Stimulated activated naive B cell treated with anti-CD40 and anti-IgM and Interleukin-4, amounts not matched to agents 10 μg/mL and 1 μg/mL and 100 μg/mL, for 72 hours (primary cell): ENCODE measurements around the gene ARHGAP40.

Experiments
- ATAC-seq, 2 donors: fragments of 150-1000 bp; cut with Tn5 transposase; replicated peaks; 2 replicates each; pipeline ENCODE4 v1.10.0; 2021; ENCODE audit warnings: moderate library complexity in 1 of 2
- DNase-seq: peaks from one replicate; pipeline ENCODE4 v3.0.0; 2021
- H3K27ac Mint-ChIP-seq: one replicate; pipeline ENCODE4 v1.8.0; 2022; ENCODE audit warnings: mild to moderate bottlenecking, mixed read lengths
- H3K27me3 Mint-ChIP-seq, 2 donors: one replicate each; pipeline ENCODE4 v1.8.0; 2022; ENCODE audit warnings: mixed read lengths in 2 of 2
- H3K36me3 Mint-ChIP-seq, 2 donors: one replicate each; pipeline ENCODE4 v1.8.0; 2022; ENCODE audit warnings: mixed read lengths in 2 of 2, mild to moderate bottlenecking in 1 of 2
- H3K4me1 Mint-ChIP-seq, 2 donors: one replicate each; pipeline ENCODE4 v1.8.0; 2022; ENCODE audit warnings: mixed read lengths in 2 of 2, mild to moderate bottlenecking in 1 of 2
- H3K4me3 Mint-ChIP-seq, 2 donors: one replicate each; pipeline ENCODE4 v1.8.0; 2022; ENCODE audit warnings: mild to moderate bottlenecking in 2 of 2, mixed read lengths in 2 of 2, moderate library complexity in 1 of 2
- H3K9me3 Mint-ChIP-seq, 2 donors: one replicate each; pipeline ENCODE4 v1.8.0; 2022; ENCODE audit warnings: mixed read lengths in 2 of 2, mild to moderate bottlenecking in 1 of 2

The ARHGAP40 gene

DNA sequence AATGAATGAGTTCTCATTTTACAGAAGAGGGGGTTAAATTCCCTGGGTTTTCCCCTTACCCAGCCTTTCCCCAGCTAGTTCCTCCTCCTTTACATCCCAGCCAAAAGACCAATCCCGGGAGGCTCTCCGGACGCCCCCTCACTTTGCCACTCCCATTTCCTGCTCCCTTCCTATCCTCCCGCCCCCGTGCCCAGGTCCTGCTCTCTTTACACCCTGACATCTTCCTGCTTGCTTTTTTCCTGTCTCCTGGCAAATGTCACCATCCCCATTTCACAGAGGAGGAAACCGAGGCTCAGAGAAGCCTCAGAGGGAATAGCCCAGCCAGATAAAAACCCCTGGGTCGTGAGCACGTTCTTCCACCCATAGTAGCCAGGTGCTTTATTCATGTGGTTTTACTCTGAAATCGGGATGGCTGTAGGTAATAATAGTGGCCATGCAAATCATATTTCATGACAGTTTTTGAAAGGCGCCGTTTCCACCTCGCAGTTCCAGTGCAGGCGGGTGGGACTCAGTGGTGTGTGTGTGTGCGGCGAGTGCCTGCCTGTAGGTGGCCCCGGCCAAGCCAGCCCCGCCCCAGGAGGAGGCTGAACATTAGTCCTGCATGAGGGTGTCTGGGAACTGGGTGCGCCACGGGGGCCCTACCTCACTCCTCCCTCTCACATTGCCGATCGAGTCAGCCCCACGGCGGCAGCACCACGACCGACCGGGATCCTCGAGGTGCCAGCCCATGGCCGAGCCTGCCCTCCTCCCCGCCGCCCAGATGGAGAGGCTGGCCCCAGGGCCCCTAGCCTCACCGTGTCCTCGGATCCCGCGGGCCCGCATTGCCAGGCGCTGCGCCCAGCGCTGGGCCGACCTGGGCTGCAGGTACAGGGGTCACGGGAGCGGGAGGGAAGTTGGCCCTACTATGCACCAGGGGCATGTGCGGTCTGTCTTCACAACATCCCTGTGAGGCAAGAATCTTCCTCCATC, at the start of gene ARHGAP40:
ARHGAP40 (plus strand) TSS at position 594 of the 969 bp plus-strand sequence.
- peak; percentile 13 for DNase-seq
- Mint-ChIP-seq H3K36me3 (no peaks in the 10 kb centered on the region), H3K4me1 (peaks cover 5 to 16% of the 10 kb centered on the region in 2 donors), H3K27me3 (peaks cover 55 to 81% of the 10 kb centered on the region in 2 donors), H3K4me3 (peak within 1 kb of the TSS; percentile 0 to 57), H3K27ac (no peak within 1 kb of the TSS), H3K9me3 (no peaks in the 10 kb centered on the region)
- peak; percentile 93 for ATAC-seq

DNA sequence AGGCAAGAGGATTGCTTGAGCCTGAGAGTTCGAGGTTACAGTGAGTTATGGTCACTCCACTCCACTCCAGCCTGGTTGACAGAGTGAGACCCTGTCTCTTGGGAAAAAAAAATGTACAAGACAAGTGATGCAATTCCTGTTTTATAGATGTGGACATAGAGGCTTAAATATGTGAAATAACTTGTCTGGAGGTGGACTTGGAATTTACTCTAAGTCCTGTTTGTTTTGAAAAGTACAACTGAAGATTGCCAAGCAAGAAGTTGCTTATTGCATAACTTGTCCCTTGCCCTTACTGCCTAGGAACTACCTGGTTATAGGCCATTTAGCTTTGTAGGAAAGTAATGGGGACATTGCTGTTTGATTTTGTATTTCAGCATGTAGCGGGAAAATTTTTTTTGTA, 46.6 kb upstream of the ARHGAP40 start:
- Mint-ChIP-seq H3K27ac (no peak overlapping the region), H3K36me3 (peaks cover 20 to 37% of the 10 kb centered on the region in 2 donors), H3K27me3 (no peaks in the 10 kb centered on the region), H3K9me3 (no peaks in the 10 kb centered on the region), H3K4me3 (no peak overlapping the region), H3K4me1 (peaks cover 0 to 2% of the 10 kb centered on the region in 2 donors)
- DNase-seq (no peak), ATAC-seq (no peak)

DNA sequence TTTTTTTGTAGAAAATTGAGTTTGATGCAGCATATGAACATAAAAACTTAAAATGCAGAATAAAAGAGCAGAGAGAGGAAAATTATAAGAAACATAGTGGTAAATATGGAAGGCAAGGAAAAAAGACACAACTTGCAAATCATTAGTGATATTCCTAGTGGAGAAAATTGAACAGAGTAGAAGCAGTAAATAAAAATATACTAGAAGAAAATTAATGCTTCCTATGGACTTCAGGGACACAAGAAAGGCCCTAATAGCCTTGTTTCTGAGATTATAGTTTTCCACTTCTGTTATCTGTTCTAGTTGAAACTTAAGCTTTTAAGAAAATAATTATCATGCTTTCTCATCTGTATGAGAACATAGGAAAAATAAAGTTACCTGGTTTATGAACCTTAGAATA, 46.2 kb upstream of the ARHGAP40 start:
- Mint-ChIP-seq H3K9me3 (no peaks in the 10 kb centered on the region), H3K27me3 (no peaks in the 10 kb centered on the region), H3K36me3 (peaks cover 22 to 39% of the 10 kb centered on the region in 2 donors), H3K4me1 (peaks cover 0 to 2% of the 10 kb centered on the region in 2 donors), H3K27ac (no peak overlapping the region), H3K4me3 (no peak overlapping the region)
- DNase-seq, result no peak
- ATAC-seq, result no peak

DNA sequence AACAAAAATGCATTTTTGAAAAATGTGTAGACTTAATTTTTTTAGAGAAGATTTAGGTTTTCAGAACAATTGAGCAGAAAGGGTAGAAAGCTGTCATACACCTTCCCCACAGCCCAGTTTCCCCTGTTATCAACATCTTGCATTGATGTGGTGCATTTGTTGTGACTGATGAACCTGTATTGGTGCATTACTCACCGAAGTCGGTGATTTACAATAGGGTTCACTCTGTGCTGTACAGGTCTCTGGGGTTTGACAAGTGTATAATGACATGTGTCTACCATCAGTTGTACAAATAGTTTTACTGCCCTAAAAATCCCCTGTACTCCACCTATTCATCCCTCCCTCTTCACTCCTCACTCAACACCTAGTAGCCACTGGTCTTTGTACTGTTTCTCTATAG, 44.4 kb upstream of the ARHGAP40 start:
- H3K9me3 Mint-ChIP-seq, result no peaks in the 10 kb centered on the region
- H3K4me1 Mint-ChIP-seq, result peaks cover 0 to 2% of the 10 kb centered on the region in 2 donors
- no peak for DNase-seq
- no peak for ATAC-seq
- no peaks in the 10 kb centered on the region for H3K27me3 Mint-ChIP-seq
- no peak overlapping the region for H3K4me3 Mint-ChIP-seq
- H3K36me3 Mint-ChIP-seq, result peaks cover 22 to 40% of the 10 kb centered on the region in 2 donors
- H3K27ac Mint-ChIP-seq, result no peak overlapping the region

DNA sequence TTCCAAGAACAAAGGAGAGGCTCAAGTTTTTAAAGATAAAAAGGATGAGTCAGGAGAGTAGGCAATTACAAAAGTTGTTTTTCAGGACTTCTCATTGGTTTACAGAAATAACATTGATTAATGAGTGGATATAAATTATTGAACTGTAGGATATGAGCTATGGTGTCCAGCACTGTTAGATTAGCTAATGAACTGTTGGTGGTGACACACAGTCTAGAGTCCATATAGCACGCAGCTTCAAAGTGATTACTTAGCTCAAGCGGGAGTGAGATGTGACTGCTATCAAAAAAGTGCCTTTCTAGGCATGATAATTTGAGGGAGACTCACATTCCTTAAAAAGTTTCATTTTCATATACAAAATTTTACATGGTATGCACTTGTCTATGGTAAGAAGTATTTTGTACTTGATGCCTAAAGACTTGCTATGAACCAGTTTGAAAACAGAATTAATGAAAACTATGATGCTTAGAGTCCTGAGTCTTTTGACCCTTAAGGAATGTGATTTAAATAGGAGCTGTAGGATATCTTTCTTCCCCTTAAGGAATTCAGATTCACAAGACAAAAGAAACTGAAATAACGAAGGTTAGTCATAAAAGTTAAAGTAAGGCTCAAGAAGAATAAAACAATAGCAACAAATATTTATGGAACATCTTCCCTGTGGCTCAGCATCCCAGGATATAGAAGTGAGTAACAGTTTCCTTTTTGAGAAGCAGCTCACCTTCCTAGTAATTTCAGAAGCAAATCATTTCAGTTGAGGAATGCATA, 42.8 kb upstream of the ARHGAP40 start:
- Mint-ChIP-seq H3K27ac (no peak overlapping the region), H3K4me1 (peaks cover 0 to 2% of the 10 kb centered on the region in 2 donors), H3K27me3 (no peaks in the 10 kb centered on the region), H3K9me3 (no peaks in the 10 kb centered on the region), H3K36me3 (peaks cover 27 to 48% of the 10 kb centered on the region in 2 donors), H3K4me3 (no peak overlapping the region)
- DNase-seq, result no peak
- no peak for ATAC-seq

DNA sequence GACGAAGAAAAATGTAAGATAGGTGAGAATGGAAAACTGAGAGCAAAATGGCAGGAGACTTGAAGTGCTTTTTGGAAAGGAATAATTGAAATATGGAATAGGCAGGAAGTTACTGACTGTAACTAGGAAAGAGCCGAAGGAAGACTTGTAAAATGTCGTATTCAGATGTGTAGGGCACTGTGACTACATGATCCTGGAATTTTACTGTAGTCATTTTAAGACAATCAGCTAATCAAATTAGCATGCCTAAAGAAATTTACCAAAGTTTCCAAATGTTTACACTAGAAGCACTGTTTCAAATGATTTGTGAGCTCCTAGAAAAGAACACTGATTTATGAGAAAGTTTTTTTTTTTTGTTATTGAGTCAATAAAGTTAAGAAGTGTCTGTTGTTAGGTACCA, 41.8 kb upstream of the ARHGAP40 start:
- H3K36me3 Mint-ChIP-seq, result peaks cover 30 to 46% of the 10 kb centered on the region in 2 donors
- no peak overlapping the region for H3K27ac Mint-ChIP-seq
- DNase-seq, result no peak
- no peak overlapping the region for H3K4me3 Mint-ChIP-seq
- no peaks in the 10 kb centered on the region for H3K9me3 Mint-ChIP-seq
- no peak for ATAC-seq
- H3K4me1 Mint-ChIP-seq, result peaks cover 0 to 2% of the 10 kb centered on the region in 2 donors
- no peaks in the 10 kb centered on the region for H3K27me3 Mint-ChIP-seq

DNA sequence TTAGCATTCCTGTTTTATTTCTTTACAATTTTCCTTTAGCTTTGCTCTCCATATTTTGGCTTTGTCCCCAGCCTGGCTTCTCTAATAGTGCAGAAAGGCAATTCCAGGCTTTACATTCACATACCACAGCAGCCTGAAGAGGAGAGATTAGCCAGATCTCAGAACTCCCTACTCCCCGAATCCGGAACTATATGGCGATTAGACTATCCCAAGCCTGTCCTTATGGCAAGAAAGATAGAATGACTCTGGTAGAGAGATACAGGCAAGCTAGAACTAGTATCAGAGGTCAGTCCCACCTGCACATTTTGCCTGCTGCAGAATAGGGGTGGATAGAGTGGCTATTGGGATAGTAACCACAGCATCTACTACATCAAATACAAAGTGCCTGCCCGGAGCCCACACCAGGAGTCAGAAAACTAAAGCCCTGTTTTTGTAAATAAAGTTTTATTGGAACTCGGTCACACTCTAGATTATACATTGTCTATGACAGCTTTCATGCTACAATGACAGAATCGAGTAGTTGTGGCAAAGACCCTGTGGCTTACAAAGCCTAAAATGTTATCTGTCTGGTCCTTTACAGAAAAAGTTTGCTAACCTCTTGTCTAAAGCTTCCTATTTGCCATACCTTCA, 37.7 kb upstream of the ARHGAP40 start:
- no peaks in the 10 kb centered on the region for H3K27me3 Mint-ChIP-seq
- DNase-seq, result no peak
- no peaks in the 10 kb centered on the region for H3K9me3 Mint-ChIP-seq
- peaks cover 0 to 2% of the 10 kb centered on the region in 2 donors for H3K4me1 Mint-ChIP-seq
- peaks cover 27 to 46% of the 10 kb centered on the region in 2 donors for H3K36me3 Mint-ChIP-seq
- no peak overlapping the region for H3K27ac Mint-ChIP-seq
- no peak overlapping the region for H3K4me3 Mint-ChIP-seq
- ATAC-seq, result no peak

DNA sequence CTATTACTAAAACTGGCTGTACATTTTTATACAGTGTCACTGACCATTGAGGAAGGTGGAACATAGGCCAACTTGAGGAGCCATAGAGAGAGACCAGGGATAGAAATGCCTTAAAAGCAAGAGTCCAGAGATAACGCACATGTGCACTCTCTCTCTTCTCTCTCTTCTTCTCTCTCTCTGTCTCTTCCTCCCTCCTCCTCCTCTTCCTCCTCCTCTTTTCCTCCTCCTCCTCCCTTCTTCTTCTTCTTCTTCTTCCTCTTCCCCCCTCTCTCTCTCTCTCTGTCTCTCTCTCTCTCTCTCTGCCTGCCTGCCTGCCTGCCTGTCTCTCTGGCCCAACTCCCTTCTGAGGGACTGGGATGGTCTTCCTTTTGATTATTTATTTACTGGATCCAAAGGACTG, 36.9 kb upstream of the ARHGAP40 start:
- Mint-ChIP-seq H3K27ac (no peak overlapping the region), H3K4me1 (peaks cover 0 to under 1% of the 10 kb centered on the region in 2 donors), H3K36me3 (peaks cover 25 to 40% of the 10 kb centered on the region in 2 donors), H3K27me3 (no peaks in the 10 kb centered on the region), H3K9me3 (no peaks in the 10 kb centered on the region), H3K4me3 (no peak overlapping the region)
- ATAC-seq (no peak), DNase-seq (no peak)

DNA sequence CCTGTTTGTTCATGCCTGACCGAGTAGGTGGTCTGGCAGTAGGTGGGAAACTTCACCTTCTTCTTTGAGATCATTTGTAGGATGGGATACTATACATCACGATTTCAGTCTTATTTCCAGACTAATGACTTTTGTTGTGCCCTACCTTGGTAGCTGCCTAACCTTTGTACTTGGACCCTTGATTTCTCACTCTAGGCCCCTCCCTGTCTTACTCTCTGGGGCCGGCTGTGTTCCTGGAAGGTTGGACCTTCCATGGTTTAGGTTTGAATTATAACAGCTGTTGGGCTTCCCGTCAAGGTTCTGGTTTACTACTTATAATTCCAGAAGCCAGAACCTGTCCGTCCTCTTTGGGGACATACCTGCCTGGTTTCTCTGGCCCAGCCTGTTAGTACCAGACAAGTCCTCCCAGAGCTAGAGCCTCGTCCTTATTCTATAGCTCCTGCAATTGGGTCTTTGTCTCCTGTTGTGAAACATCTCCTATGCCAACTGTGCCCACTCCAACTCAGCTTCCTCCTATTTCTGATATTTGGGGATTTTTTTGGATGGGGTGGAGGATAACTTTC, 35.5 kb upstream of the ARHGAP40 start:
- ATAC-seq (no peak), DNase-seq (no peak)
- Mint-ChIP-seq H3K9me3 (no peaks in the 10 kb centered on the region), H3K27ac (no peak overlapping the region), H3K4me3 (no peak overlapping the region), H3K36me3 (peaks cover 25 to 37% of the 10 kb centered on the region in 2 donors), H3K27me3 (no peaks in the 10 kb centered on the region), H3K4me1 (peaks cover 0 to 4% of the 10 kb centered on the region in 2 donors)

DNA sequence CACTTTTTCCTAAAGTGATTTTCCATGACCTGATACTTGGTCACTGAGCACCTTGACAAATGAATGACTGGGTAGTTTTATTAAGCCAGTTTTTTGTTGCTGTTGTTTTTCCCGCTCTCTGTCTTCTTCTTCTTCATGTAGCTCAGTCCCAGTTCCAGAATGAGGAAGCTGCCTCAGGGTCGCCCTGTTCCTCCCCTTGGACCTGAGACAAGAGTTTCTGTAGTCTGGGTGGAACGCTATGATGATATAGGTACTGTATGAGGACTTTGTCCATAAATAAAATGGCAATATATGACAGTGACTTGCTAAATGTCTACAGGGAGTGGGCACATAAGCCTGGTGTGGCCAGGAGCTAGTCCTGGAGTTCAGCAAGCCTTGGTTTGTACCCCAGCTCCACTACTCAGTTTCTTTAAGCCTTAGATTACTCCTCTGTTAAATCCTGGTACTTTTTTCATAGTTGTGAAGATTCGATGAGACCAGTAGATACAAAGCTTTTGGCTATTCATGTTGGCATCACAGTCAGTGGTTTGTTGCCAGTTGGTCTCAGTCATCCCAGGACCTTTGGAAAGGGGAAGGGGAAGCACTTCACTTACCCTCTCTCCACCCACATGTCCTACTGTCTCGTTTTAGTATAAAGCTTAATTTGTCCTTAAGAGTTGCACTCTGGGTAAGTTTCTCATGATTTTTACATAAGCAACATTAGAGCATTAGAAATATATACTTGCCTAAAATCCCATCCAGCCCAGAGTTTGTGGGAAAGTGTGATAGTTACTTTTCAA, 31.7 kb upstream of the ARHGAP40 start:
- H3K36me3 Mint-ChIP-seq, result peaks cover 21 to 34% of the 10 kb centered on the region in 2 donors
- DNase-seq, result no peak

DNA sequence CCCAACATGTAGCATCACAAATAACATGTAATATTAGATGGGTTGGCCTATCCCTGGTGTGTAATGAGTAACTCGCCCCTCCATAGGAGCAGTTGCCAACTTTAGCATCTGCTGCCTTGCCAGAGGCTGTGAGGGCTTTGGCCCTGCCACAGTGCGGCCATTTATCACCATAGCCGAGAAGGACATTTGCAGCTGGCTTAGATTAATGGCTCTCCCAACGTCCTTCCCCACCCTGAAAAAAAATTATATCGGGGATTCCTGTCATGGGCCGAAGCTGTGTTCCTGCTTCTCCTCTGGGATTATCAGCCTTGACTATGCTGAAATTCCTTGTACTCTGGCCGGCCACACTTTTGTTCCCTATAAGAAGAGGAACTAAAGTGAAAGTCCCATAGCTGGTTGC, 28.2 kb upstream of the ARHGAP40 start:
- peaks cover 20 to 34% of the 10 kb centered on the region in 2 donors for H3K36me3 Mint-ChIP-seq

More for the DNA sequence above, 31.7 kb upstream of the ARHGAP40 start:
- H3K27me3 Mint-ChIP-seq, result no peaks in the 10 kb centered on the region
- peaks cover 0 to 4% of the 10 kb centered on the region in 2 donors for H3K4me1 Mint-ChIP-seq
- no peaks in the 10 kb centered on the region for H3K9me3 Mint-ChIP-seq
- H3K4me3 Mint-ChIP-seq, result no peak overlapping the region
- peak overlapping the region; percentile 60 for H3K27ac Mint-ChIP-seq
- ATAC-seq, result peak in 1 of 2 donors; percentile 31

DNA sequence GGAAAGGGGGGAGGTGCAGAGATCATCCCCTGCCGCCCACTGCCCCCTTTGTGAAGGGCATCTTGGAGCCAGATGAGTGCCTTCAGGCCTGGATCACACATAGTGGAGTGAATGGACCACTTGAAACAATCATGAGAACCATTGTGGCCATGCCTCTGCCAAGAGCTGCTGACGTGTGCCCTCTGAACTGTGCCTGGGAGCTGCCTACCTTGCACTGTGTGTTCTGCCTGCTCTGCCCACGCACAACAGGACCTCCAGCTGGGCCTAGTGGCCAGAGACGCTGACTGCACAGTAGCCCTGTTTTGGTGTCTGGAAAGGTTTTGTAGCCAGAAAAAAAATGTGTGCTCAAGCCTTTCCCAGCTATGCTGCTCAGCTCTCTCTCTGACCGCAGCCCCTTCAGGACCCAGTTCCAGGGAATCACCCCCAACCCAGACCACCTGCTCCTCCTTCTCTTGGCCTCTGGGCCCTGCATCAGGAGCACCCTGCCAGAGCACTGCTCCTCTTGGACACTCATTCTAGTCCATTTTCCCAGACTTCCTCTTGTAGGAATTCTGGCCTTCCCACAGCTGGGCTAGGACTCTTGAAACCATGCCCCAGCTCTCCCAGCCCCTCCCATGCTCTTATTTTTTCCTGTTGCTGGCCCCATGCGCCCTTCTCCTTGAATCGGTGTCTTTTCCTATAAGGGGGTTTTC, 22.2 kb upstream of the ARHGAP40 start:
- no peak for ATAC-seq
- DNase-seq, result no peak
- Mint-ChIP-seq H3K36me3 (peaks cover 9 to 20% of the 10 kb centered on the region in 2 donors), H3K27me3 (no peaks in the 10 kb centered on the region), H3K4me3 (no peak overlapping the region), H3K9me3 (no peaks in the 10 kb centered on the region), H3K27ac (no peak overlapping the region), H3K4me1 (no peaks in the 10 kb centered on the region)

More for the DNA sequence above, 28.2 kb upstream of the ARHGAP40 start:
- DNase-seq (no peak), ATAC-seq (no peak)
- Mint-ChIP-seq H3K27me3 (no peaks in the 10 kb centered on the region), H3K27ac (no peak overlapping the region), H3K4me1 (peaks cover 0 to 4% of the 10 kb centered on the region in 2 donors), H3K9me3 (no peaks in the 10 kb centered on the region), H3K4me3 (no peak overlapping the region)

DNA sequence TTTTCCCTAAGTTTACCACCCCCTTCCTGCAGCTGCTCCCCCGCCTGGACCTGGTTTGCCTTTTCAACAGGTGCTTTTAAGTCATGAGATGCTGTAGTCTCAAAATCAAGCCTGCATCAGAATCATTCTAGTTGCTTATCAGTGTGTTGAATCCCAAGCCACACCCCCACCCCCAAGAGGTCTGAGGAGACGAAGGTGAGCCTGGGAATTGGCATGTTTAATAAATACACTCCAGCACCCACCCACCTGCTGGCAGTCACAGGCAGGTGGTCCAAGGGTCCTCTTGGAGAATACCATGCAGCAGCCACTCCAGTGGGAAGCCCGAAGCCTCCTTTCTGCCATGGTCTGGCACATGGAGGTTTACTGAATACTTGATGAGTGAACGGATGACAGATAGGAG, 21.7 kb upstream of the ARHGAP40 start:
- Mint-ChIP-seq H3K4me1 (no peaks in the 10 kb centered on the region), H3K27me3 (no peaks in the 10 kb centered on the region), H3K9me3 (no peaks in the 10 kb centered on the region), H3K4me3 (no peak overlapping the region), H3K27ac (peak overlapping the region; percentile 81), H3K36me3 (peaks cover 4 to 14% of the 10 kb centered on the region in 2 donors)
- no peak for ATAC-seq
- DNase-seq, result no peak
